MCF 10A (cell line): ENCODE measurements around the gene SUPT20HL2. TPM values are rescaled to one million over a fixed set of nuclear protein-coding genes. Genes with fewer than 3 reads are reported as not detected.

Source experiments
- BruUV-seq: library from RNA; stranded (reverse); fragments of 400-500 nt; replicated peaks from 2 replicates; lab custom pipeline; 2021; lab: Mats Ljungman, UMichigan
- CTCF ChIA-PET: fragments of 300-600 bp; sonication (Branson Sonifier 250); formaldehyde crosslinking; extraction: SDS; loops from one replicate; lab custom pipeline; 2021; ENCODE audit warnings: antibody characterized with exemption, inconsistent platforms; lab: Yijun Ruan, JAX
- POLR2A ChIA-PET: fragments of 300-600, 350-650 bp; sonication (Branson Sonifier 250); formaldehyde crosslinking; extraction: SDS; loops from one replicate; lab custom pipeline; 2020; ENCODE audit warnings: antibody characterized with exemption, inconsistent platforms; lab: Yijun Ruan, JAX
- DNase-seq: peaks from one replicate; pipeline ENCODE4 v3.0.0-alpha.2; 2018; ENCODE audit not compliant: unreplicated experiment
- H3K27ac Mint-ChIP-seq: one replicate; pipeline ENCODE4 v1.8.0; 2022; ENCODE audit warnings: mild to moderate bottlenecking, low read depth, mixed read lengths; ENCODE audit not compliant: unreplicated experiment
- H3K27me3 Mint-ChIP-seq: one replicate; pipeline ENCODE4 v1.8.0; 2022; ENCODE audit warnings: mixed read lengths; ENCODE audit not compliant: insufficient read depth, unreplicated experiment
- H3K36me3 Mint-ChIP-seq: one replicate; pipeline ENCODE4 v1.8.0; 2022; ENCODE audit warnings: mild to moderate bottlenecking, moderate library complexity, mixed read lengths; ENCODE audit not compliant: insufficient read depth, unreplicated experiment
- H3K4me1 Mint-ChIP-seq: one replicate; pipeline ENCODE4 v1.8.0; 2022; ENCODE audit warnings: mixed read lengths; ENCODE audit not compliant: insufficient read depth, unreplicated experiment
- H3K4me3 Mint-ChIP-seq: one replicate; pipeline ENCODE4 v1.8.0; 2022; ENCODE audit warnings: mild to moderate bottlenecking, moderate library complexity, mixed read lengths; ENCODE audit not compliant: unreplicated experiment
- H3K9me3 Mint-ChIP-seq: one replicate; pipeline ENCODE4 v1.8.0; 2022; ENCODE audit warnings: mixed read lengths; ENCODE audit not compliant: unreplicated experiment
- intact Hi-C: fragments of 100-400 bp; cut with micrococcal nuclease; formaldehyde crosslinking; loops from 2 replicates; pipeline ENCODE4 v1.14.1; 2022
- total RNA-seq: library from RNA; stranded (reverse); gene quantifications from 2 replicates; pipeline ENCODE4 v1.2.3, GENCODE V29; 2022
- TF ChIP-seq, protein P1 (sequence below): fragments of 200-600 bp; IDR thresholded peaks from one replicate; pipeline ENCODE4 v1.8.0; 2022; ENCODE audit warnings: antibody characterized with exemption, mild to moderate bottlenecking; ENCODE audit not compliant: unreplicated experiment

The SUPT20HL2 gene
- total RNA-seq, 1 experiment from 2014 or later = not detected

DNA sequence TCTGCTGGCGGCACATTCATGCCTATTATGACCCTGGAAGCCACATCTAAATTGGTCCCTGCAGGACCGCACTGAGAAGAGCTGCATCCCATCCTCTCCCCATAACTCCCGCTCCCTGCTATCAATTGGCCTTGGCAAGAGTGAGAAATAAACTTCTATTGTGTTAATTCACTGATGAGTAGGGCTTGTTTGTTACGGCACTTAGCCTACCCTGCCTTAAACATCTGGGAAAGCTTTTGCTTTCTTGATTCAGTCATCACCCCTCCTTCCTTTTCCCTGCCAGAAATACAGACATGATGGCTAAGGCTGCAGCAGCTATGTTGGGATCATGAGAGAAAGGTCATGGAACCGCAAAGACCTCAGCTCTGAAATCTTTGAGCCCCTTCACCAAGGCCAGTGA is 36.5 kb downstream of the SUPT20HL2 start:
- BruUV-seq = no TSS peak
- Mint-ChIP-seq H3K27ac (no peak overlapping the region), H3K4me3 (no peak overlapping the region), H3K9me3 (no peaks in the 10 kb centered on the region), H3K4me1 (no peaks in the 10 kb centered on the region), H3K27me3 (peaks cover 94% of the 10 kb centered on the region), H3K36me3 (no peaks in the 10 kb centered on the region)
- TF ChIP-seq, protein P1, sequence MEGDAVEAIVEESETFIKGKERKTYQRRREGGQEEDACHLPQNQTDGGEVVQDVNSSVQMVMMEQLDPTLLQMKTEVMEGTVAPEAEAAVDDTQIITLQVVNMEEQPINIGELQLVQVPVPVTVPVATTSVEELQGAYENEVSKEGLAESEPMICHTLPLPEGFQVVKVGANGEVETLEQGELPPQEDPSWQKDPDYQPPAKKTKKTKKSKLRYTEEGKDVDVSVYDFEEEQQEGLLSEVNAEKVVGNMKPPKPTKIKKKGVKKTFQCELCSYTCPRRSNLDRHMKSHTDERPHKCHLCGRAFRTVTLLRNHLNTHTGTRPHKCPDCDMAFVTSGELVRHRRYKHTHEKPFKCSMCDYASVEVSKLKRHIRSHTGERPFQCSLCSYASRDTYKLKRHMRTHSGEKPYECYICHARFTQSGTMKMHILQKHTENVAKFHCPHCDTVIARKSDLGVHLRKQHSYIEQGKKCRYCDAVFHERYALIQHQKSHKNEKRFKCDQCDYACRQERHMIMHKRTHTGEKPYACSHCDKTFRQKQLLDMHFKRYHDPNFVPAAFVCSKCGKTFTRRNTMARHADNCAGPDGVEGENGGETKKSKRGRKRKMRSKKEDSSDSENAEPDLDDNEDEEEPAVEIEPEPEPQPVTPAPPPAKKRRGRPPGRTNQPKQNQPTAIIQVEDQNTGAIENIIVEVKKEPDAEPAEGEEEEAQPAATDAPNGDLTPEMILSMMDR = no peak
- DNase-seq = no peak
- POLR2A ChIA-PET = no interaction called here
- CTCF ChIA-PET = no interaction called here
- intact Hi-C loops = no loop called here

GRCh38 chrX:24276015-24276414 is 37.9 kb downstream of the SUPT20HL2 start:
- BruUV-seq = no TSS peak
- Mint-ChIP-seq H3K27me3 (peaks cover 95% of the 10 kb centered on the region), H3K9me3 (no peaks in the 10 kb centered on the region), H3K36me3 (no peaks in the 10 kb centered on the region), H3K4me3 (no peak overlapping the region), H3K27ac (no peak overlapping the region), H3K4me1 (no peaks in the 10 kb centered on the region)
- TF ChIP-seq, protein P1 = no peak
- DNase-seq = no peak
- ChIA-PET CTCF (no interaction called here), POLR2A (no interaction called here)
- intact Hi-C loops = no loop called here

- Mint-ChIP-seq H3K36me3 (no peaks in the 10 kb centered on the region), H3K4me1 (no peaks in the 10 kb centered on the region), H3K9me3 (no peaks in the 10 kb centered on the region), H3K4me3 (no peak overlapping the region), H3K27me3 (peaks cover 78% of the 10 kb centered on the region), H3K27ac (no peak overlapping the region)
- intact Hi-C loops = no loop called here
- POLR2A ChIA-PET = no interaction called here
- no TSS peak for BruUV-seq
- TF ChIP-seq, protein P1 = no peak
- CTCF ChIA-PET = no interaction called here
- DNase-seq = no peak
These were observed 42.6 kb downstream of the SUPT20HL2 start for GRCh38 chrX:24271262-24271661.

DNA sequence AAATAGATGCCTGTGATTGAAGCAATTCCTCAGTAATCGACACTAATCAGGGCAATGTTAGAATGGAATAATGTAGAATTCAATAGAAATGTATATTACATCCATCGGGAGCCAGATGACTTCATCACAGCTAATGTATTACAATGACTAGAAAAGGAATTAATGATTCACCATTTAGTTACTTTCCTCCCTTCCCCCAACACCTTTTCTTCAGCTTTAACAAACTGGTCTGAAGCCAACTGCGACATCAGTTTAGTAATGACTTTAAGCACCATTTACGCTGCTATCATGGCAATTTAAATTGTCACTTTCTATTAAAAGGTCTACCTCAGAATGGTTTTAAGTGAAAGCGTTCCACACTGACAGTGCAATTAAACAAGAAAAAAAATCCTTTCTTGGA is 45.1 kb downstream of the SUPT20HL2 start:
- no peak for DNase-seq
- POLR2A ChIA-PET = no interaction called here
- Mint-ChIP-seq H3K36me3 (no peaks in the 10 kb centered on the region), H3K4me3 (no peak overlapping the region), H3K9me3 (no peaks in the 10 kb centered on the region), H3K27me3 (peaks cover 81% of the 10 kb centered on the region), H3K4me1 (no peaks in the 10 kb centered on the region), H3K27ac (no peak overlapping the region)
- no TSS peak for BruUV-seq
- CTCF ChIA-PET = interaction anchor here (0.6 to 2.4 kb wide), 4 partner anchors 9 to 476 kb away, joined by 3 to 7 read pairs (median 3); no protein-coding TSS in a partner anchor
- intact Hi-C loops = no loop called here
- TF ChIP-seq, protein P1 = no peak
